Stimulated activated CD8-positive, alpha-beta memory T cell treated with anti-CD3 and anti-CD28 coated beads, Interleukin-12 subunit alpha, Interleukin-12 subunit beta, amount 100 ng/mL, for 24 hours (primary cell): Measurements from ENCODE around the gene SCYL2.
"Not testable (repeated sequence)": the region's sequence is repeated elsewhere in the genome, so short reads cannot be mapped to it uniquely, and the experiment has no call there.

Experiments used
- DNase-seq: peaks from one replicate; pipeline ENCODE4 v3.0.0-alpha.2; 2020; ENCODE audit errors: extremely low read depth

SCYL2 gene

DNA sequence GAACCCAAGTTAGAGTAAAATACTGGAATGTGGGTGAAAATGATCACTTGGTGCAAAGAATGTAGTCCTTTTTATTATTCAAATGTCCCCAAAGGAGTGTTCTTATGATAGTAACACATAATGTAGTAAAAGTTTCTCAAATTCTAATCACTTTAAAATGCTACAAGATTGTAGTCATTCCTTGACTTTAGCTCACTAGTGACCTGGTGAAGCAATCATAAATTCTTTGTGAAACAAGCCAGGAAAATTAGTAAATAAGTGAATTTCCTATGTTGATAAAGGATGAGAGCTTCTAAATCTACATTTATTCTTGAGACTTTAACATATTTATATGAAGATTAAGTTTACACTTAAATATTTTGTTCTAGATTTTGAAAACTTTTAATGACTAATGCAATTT is 59.2 kb downstream of the SCYL2 start:
- no peak for DNase-seq

DNA sequence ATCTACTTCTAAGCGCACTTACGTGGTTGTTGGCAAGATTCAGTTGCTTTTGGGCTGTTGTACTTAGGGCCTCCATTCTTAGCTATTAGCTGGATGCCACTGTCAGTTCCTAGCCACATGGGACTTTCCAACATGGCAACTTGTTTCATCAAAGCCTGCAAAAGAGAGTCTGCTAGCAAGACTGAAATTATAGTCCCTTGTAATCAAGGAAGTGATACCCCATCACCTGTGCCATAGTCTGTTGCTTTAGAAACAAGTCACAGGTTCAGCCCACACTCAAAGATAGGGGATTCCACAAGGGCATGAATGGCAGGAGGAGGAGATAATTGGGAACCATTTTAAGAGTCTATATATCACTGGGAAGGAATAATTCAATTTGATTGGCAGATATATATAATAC is 62.8 kb downstream of the SCYL2 start:
- DNase-seq: no peak

DNA sequence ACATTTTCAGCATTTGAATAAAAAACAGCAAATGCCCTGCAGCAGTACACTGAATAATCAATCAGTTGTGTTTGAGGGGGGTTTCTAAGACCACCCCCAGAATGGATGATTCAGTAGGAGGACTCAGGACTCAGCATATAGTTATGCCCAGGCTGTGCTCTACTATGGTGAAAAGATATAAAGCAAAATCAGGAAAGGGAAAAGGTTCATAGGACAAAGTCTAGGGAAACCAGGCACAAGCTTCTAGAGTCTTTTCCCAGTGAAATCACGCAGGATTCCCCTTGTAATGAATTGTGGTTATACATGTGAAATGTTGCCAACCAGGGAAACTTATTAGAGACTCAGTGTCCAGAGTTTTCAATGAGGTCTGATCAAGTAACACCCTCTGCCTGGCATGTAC is 64.9 kb downstream of the SCYL2 start:
- no peak for DNase-seq

GRCh38 chr12:100332852-100333251 is 65.9 kb downstream of the SCYL2 start:
- no peak for DNase-seq

DNA sequence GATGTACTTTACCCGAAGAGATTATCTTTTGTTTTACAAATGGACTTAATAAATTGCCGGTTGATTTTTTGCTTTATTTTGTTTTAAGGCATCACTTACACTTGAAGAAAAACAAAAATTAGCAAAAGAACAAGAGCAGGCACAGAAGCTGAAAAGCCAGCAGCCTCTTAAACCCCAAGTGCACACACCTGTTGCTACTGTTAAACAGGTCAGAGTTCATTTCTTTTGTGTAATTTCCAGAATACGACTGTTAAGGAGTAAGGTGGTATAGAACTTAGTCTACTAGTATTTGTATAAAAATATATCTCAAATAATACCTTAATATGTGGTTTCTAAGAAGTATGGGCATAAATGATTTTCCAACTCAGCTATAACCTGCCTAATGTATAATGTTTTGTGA is 70.3 kb downstream of the SCYL2 start:
- no peak for DNase-seq

GRCh38 chr12:100337727-100338126 is 70.8 kb downstream of the SCYL2 start:
- no peak for DNase-seq

- DNase-seq: no peak
These were observed 72.1 kb downstream of the SCYL2 start for GRCh38 chr12:100339071-100339470.

DNA sequence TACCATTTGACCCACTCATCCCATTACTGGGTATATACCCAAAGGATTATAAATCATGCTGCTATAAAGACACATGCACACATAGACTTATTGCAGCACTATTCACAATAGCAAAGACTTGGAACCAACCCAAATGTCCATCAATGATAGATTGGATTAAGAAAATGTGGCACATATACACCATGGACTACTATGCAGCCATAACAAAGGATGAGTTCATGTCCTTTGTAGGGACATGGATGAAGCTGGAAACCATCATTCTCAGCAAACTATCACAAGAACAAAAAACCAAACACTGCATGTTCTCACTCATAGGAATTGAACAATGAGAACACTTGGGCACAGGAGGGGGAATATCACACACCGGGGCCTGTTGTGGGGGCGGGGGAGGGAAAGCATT is 75.9 kb downstream of the SCYL2 start:
- DNase-seq: not testable (repeated sequence)

DNA sequence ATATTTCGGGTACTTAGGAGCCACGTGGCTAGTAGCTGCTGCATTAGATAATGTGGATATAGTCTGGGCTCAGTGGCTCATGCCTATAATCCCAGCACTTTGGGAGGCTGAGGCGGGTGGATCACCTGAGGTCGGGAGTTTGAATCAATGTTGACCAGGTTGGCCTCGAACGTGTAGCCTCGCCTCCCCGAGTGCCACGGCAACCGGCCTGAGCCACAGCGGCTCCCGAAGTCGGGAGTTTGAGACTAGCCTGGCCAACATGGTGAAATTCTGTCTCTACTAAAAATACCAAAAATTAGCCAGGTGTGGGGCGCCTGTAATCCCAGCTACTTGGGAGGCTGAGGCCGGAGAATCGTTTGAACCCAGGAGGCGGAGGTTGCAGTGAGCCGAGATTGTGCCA is 77.4 kb downstream of the SCYL2 start:
- not testable (repeated sequence) for DNase-seq

DNA sequence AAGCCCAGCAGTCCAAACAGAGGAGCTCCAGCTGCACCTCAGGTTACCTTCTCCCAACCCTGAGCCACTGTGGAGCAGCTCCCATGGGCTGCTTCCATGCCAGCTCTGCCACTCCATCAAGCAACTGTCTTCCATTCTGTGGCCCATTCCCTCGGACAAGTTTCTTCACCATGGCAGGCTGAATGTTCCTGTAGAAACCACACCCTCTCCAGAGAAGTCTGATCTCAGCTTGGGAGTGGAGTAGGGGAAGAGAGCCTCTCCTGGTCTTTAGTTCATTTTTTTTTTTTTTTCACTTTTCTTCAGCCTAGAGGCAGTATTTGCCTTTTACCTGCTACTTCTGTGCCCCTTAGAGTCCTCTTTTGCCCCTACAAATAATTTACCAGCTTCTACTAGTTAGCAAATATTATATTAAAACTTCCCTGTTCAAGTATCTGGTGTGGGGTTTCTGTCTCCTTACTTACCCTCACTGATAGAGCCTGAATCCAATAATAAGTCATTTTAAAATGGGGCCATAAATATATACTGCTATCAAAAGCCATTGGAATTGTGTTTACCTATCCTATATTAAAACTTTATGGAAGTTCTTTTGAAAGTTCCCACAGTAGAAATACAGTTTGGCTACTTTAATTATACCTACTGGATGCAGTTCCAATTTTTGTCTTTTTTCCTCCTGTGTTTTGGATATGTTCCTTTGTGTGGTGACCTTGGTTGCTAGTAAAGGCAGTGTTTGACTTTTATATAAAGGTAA is 78.2 kb downstream of the SCYL2 start:
- DNase-seq: no peak

DNA sequence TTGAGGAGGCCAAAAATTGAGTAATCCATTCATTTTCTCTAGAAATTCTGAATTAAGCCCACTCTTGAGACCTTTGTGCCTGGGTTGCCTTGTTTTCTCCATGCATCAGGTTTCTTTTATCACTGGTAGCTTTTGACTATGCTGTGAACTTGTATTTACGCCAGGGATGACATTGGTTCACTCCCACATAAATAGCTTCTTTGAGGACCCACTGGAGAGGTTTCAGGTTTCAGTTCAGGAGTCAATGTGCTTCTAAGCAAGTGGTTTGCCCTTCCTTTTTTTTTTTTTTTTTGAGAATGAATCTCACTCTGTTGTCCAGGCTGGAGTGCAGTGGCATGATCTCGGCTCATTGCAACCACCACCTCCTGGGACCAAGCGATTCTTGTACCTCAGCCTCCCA is 79.7 kb downstream of the SCYL2 start:
- no peak for DNase-seq

DNA sequence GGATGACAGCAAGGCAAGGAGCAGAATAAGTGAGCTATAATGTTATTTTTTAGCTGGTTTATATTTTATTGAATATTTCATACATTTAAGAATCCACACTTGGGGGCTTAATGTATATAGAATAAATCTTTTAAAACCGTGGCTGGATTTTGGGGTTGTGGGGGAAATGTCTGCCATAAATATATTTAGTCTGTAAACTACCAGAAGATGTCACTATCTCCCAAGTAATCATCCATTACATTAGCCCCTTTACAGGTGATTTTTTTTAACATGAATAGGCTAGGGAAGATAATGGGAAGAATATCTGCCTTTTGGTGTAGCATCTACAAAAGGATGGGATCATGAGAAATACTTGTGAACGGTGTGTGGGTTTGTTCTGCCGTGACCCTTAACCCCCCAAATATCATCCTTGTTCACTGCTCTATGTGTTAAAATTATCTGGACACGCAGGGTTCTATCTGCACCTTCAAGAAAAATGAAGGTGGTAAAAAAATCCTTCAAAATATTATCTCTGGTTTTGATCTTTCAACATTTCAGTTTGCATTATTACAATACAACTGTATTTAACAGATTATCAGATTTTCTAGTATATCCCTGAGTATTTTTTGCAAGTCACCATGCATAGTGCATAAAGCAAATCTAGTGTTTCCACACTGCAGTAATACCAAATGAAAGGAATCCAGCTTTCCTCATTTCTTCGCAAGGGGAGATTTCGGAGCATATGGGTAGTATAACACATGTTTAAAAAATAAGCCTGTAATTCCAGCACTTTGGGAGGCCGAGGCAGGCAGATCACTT is 81.9 kb downstream of the SCYL2 start:
- DNase-seq: no peak

GRCh38 chr12:100356644-100357223 is 89.8 kb downstream of the SCYL2 start, which contains the start of gene SLC17A8:
Gene SLC17A8, plus strand, starts transcription at chr12:100357074. Its CDS starts 318 bp downstream, at chr12:100357392.
- DNase-seq: no peak

- DNase-seq: no peak
These were observed 92.3 kb downstream of the SCYL2 start for GRCh38 chr12:100359248-100359647.

GRCh38 chr12:100359822-100360221 is 92.8 kb downstream of the SCYL2 start:
- DNase-seq: no peak

DNA sequence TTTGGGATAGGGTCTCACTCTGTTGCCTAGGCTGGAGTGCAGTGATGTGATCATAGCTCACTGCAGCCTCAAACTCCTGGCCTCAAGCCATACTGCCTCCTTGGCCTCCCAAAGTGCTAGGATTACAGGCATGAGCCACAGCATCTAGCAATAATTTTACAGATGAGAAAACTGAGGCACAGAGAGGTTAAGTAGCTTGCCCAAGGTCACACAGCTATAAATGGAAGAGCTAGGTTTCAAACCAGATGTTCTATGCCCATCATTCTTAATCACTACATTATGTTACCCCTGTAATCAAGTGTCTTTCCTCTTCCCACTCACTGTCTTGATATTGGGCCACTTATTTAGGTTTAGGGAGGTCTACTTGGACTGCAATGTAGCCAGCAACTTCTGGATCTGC is 93.5 kb downstream of the SCYL2 start:
- DNase-seq: no peak

DNA sequence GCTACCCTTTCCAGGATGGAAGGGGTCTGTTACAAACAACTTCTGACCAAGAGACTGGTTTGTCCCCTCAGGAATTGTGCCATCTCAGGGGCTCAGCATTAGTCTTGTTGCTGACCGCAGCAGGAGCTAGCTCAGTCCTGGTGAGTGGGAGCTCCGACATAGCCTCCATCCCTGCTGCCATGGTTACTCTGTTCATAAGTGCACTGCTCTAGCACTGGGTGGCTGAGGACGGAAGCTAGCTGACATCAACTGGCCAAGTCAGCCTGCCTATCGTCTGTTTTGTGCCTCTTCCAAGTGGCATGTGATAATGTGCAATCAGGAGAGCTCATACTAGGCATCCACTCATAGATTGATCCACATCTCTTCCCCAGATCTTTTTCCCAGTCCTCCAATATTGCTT is 97.3 kb downstream of the SCYL2 start:
- DNase-seq: no peak

GRCh38 chr12:100365411-100365810 is 98.4 kb downstream of the SCYL2 start:
- DNase-seq: no peak

GRCh38 chr12:100368066-100368465 is 101.1 kb downstream of the SCYL2 start:
- DNase-seq: no peak

DNA sequence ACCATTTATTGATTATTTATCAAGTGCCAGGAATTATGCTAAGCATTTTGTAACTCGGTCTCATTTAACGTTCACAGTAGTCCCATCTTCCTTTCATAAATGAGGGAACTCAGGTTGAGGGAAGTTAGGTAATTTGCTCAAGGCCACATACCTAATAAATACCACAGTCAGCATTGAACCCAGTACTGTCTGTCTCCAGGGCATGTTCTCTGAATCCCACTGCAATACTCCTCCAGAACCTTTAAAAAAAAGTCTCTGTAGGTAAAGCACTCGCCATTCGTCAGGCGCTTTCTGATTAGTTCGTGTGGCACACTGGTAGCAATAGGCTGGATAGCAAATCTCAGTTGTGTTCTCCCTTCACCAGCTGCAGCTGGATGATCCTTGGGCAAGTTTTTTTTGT is 104.2 kb downstream of the SCYL2 start:
- DNase-seq: no peak

- DNase-seq: no peak
These were observed 106.1 kb downstream of the SCYL2 start for GRCh38 chr12:100372853-100373640.
